ENCODE data around the gene TMC1.

The TMC1 gene

DNA sequence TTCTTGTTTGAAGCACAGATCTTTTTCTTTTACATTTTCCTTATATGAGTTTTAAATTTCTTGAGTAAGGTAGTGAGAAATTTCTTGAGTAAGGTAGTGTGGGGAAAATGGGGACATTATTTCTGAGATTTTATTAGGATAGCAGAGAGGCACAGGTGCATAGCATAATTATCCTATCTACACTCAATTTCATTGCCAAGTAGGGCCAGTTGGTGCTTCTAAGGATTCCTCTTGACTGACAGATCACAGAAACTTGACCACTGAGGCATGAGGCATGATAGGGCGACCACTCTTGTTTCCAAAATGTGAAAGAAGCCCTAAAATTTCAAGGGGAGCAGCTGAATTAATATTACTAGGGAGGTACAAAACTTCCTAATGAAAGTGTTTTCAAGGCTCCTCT lies 31.4 kb upstream of the TMC1 start:
- no peak for TF ChIP-seq EZH2phosphoT487 (IDR thresholded peaks at IDR 0.05; ENCODE audit: low read depth)
- TF ChIP-seq, protein P1, sequence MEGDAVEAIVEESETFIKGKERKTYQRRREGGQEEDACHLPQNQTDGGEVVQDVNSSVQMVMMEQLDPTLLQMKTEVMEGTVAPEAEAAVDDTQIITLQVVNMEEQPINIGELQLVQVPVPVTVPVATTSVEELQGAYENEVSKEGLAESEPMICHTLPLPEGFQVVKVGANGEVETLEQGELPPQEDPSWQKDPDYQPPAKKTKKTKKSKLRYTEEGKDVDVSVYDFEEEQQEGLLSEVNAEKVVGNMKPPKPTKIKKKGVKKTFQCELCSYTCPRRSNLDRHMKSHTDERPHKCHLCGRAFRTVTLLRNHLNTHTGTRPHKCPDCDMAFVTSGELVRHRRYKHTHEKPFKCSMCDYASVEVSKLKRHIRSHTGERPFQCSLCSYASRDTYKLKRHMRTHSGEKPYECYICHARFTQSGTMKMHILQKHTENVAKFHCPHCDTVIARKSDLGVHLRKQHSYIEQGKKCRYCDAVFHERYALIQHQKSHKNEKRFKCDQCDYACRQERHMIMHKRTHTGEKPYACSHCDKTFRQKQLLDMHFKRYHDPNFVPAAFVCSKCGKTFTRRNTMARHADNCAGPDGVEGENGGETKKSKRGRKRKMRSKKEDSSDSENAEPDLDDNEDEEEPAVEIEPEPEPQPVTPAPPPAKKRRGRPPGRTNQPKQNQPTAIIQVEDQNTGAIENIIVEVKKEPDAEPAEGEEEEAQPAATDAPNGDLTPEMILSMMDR (IDR thresholded peaks at IDR 0.05; ENCODE audit: low read depth, low read length): no peak
- Histone ChIP-seq H3K4me2 (ENCODE audit: low read length) (no peak overlapping the region), H3K27me3 (ENCODE audit: low read depth, low read length) (no peaks in the 10 kb centered on the region), H3K9me3 (ENCODE audit: insufficient read depth, low read length) (no peaks in the 10 kb centered on the region), H3K9ac (ENCODE audit: low read length) (no peak overlapping the region), H3K36me3 (replicated peaks; ENCODE audit: low read depth, low read length) (no peaks in the 10 kb centered on the region), H3K79me2 (ENCODE audit: low read length) (no peaks in the 10 kb centered on the region), H3K4me3 (ENCODE audit: low read length) (no peak overlapping the region), H2AFZ (ENCODE audit: low read depth, low read length) (no peak overlapping the region), H3K4me1 (ENCODE audit: low read length) (peaks cover 6% of the 10 kb centered on the region), H3K27ac (ENCODE audit: low read length) (no peak overlapping the region), H4K20me1 (ENCODE audit: insufficient read depth, low read length) (no peaks in the 10 kb centered on the region)

DNA sequence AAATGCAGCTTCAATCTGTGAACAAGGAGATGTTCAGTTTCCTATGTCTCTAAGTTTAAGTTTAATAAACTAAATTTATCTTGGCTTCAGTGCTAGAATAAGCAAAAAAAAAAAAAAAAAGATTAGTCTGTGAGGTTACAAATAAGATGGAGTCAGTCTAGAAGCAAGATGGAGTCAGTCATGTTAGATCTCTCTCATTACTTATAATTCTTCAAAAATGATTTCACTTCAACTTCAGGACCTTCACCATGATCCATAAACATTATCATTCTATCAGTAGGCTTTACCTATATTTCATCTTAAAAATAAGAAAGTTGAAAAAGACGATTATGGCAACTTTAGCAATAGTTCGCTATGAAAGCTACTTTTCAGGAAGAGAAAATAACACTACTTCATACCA lies 30.2 kb upstream of the TMC1 start:
- Histone ChIP-seq H3K4me3 (ENCODE audit: low read length) (no peak overlapping the region), H3K79me2 (ENCODE audit: low read length) (no peaks in the 10 kb centered on the region), H3K9me3 (ENCODE audit: insufficient read depth, low read length) (no peaks in the 10 kb centered on the region), H3K4me1 (ENCODE audit: low read length) (peaks cover 6% of the 10 kb centered on the region), H4K20me1 (ENCODE audit: insufficient read depth, low read length) (no peaks in the 10 kb centered on the region), H3K27ac (ENCODE audit: low read length) (no peak overlapping the region), H2AFZ (ENCODE audit: low read depth, low read length) (0 out of 2 replicates have a peak overlapping the region, but pooled peaks have one; percentile 81), H3K36me3 (replicated peaks; ENCODE audit: low read depth, low read length) (no peaks in the 10 kb centered on the region), H3K4me2 (ENCODE audit: low read length) (no peak overlapping the region), H3K9ac (ENCODE audit: low read length) (no peak overlapping the region), H3K27me3 (ENCODE audit: low read depth, low read length) (no peaks in the 10 kb centered on the region)
- TF ChIP-seq, protein P1 (IDR thresholded peaks at IDR 0.05; ENCODE audit: low read depth, low read length): no peak
- no peak for TF ChIP-seq EZH2phosphoT487 (IDR thresholded peaks at IDR 0.05; ENCODE audit: low read depth)

DNA sequence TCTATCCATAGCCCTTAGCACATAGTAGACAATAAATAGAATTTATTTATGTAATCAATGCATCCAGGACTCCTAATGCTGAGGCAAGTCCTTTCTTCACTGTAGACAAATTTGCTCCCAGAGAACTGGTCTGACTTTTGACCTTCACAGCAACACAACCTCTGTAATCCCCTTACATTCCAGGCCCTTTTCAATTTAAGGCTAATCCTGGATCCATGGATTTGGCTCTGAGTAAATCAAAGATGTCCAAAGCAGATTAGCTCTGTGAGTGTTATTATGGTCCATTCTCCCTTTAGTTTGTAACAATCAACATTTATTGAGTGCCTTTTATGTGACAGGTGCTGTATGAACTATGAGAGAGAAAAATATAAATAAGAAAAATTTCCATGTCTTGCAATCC lies 27.4 kb upstream of the TMC1 start:
- peaks cover 6% of the 10 kb centered on the region for H3K4me1 ChIP-seq (ENCODE audit: low read length)
- no peak for TF ChIP-seq EZH2phosphoT487 (IDR thresholded peaks at IDR 0.05; ENCODE audit: low read depth)
- TF ChIP-seq, protein P1 (IDR thresholded peaks at IDR 0.05; ENCODE audit: low read depth, low read length): no peak
- H3K79me2 ChIP-seq (ENCODE audit: low read length): no peaks in the 10 kb centered on the region
- H3K27me3 ChIP-seq (ENCODE audit: low read depth, low read length): no peaks in the 10 kb centered on the region
- H3K36me3 ChIP-seq (replicated peaks; ENCODE audit: low read depth, low read length): no peaks in the 10 kb centered on the region
- no peak overlapping the region for H3K4me2 ChIP-seq (ENCODE audit: low read length)
- no peak overlapping the region for H3K27ac ChIP-seq (ENCODE audit: low read length)
- no peak overlapping the region for H3K4me3 ChIP-seq (ENCODE audit: low read length)
- no peak overlapping the region for H2AFZ ChIP-seq (ENCODE audit: low read depth, low read length)
- H3K9ac ChIP-seq (ENCODE audit: low read length): no peak overlapping the region
- H4K20me1 ChIP-seq (ENCODE audit: insufficient read depth, low read length): no peaks in the 10 kb centered on the region
- no peaks in the 10 kb centered on the region for H3K9me3 ChIP-seq (ENCODE audit: insufficient read depth, low read length)

DNA sequence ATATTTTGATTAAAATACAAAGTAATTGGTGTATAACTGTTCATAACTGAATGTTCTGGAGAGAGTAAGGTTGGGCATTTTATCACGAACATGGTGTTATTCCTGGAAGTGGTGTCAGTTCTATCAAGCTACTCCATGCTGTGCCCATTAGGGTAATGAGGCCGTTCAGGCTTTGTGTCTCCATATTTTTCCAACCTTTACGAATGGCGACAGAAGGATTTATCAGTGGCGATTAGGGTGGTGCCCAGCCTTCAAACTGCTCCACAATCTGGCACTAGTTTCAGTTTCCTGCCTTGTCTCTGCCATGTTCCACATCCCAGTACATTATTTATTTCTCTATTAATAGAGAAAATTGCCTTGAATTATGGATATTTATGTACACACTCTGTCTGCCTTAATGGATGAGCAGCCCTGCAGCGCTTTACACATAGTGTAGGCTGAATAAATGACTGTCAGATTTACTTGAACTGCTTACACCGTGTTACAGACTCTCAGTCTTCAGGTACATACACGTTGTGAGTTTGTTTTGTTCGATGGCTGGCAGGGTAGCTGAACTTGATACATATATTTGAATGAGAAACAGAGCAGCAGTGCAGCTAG lies 23.9 kb upstream of the TMC1 start:
- no peaks in the 10 kb centered on the region for H3K4me1 ChIP-seq (ENCODE audit: low read length)

More for the DNA sequence above, 23.9 kb upstream of the TMC1 start:
- Histone ChIP-seq H3K4me2 (ENCODE audit: low read length) (no peak overlapping the region), H3K36me3 (replicated peaks; ENCODE audit: low read depth, low read length) (no peaks in the 10 kb centered on the region), H3K27me3 (ENCODE audit: low read depth, low read length) (no peaks in the 10 kb centered on the region), H3K4me3 (ENCODE audit: low read length) (no peak overlapping the region), H3K79me2 (ENCODE audit: low read length) (no peaks in the 10 kb centered on the region), H2AFZ (ENCODE audit: low read depth, low read length) (no peak overlapping the region), H3K27ac (ENCODE audit: low read length) (no peak overlapping the region), H3K9me3 (ENCODE audit: insufficient read depth, low read length) (no peaks in the 10 kb centered on the region), H4K20me1 (ENCODE audit: insufficient read depth, low read length) (no peaks in the 10 kb centered on the region), H3K9ac (ENCODE audit: low read length) (no peak overlapping the region)
- no peak for TF ChIP-seq EZH2phosphoT487 (IDR thresholded peaks at IDR 0.05; ENCODE audit: low read depth)
- TF ChIP-seq, protein P1 (IDR thresholded peaks at IDR 0.05; ENCODE audit: low read depth, low read length): no peak

All from OCI-LY3 (cell line).